Neural cell (in vitro differentiated cells): ENCODE data around the gene ANTXR1.

ENCODE experiments used
- CTCF ChIP-seq: fragments of 450-650 bp; IDR thresholded peaks from 2 replicates; pipeline ENCODE4 v1.5.1; 2014; ENCODE audit warnings: antibody characterized with exemption, mild to moderate bottlenecking, moderate library complexity; ENCODE audit not compliant: poor library complexity, severe bottlenecking
- EP300 ChIP-seq: fragments of 450-650 bp; conservative IDR thresholded peaks from 2 replicates; pipeline ENCODE4 v1.6.1; 2014; ENCODE audit warnings: antibody characterized with exemption, mild to moderate bottlenecking, moderate library complexity; ENCODE audit not compliant: poor library complexity, severe bottlenecking
- EZH2 ChIP-seq: fragments of 200-600, 300-800 bp; shearing (Covaris generic), sonication (generic); IDR thresholded peaks from 2 replicates; pipeline ENCODE4 v1.6.1; 2014; ENCODE audit warnings: antibody characterized with exemption, low read length, borderline replicate concordance, mild to moderate bottlenecking; ENCODE audit not compliant: insufficient read depth, poor library complexity, severe bottlenecking
- POLR2AphosphoS5 ChIP-seq: IDR thresholded peaks from 2 replicates; pipeline ENCODE4 v1.6.1; 2012
- RAD21 ChIP-seq: fragments of 450-650 bp; conservative IDR thresholded peaks from 2 replicates; pipeline ENCODE4 v1.6.1; 2014; ENCODE audit warnings: antibody characterized with exemption, mild to moderate bottlenecking, moderate library complexity
- REST ChIP-seq: IDR thresholded peaks from 2 replicates; pipeline ENCODE4 v1.6.1; 2012; ENCODE audit warnings: borderline replicate concordance

- no peak for TF ChIP-seq CTCF
- no peak for TF ChIP-seq POLR2AphosphoS5
- TF ChIP-seq EZH2: no peak
- no peak for TF ChIP-seq REST
- TF ChIP-seq EP300: no peak
- TF ChIP-seq RAD21: no peak
These were observed 68.8 kb downstream of the ANTXR1 start for GRCh38 chr2:69081757-69082156.
